Parathyroid adenoma (tissue), 2 donors: ENCODE measurements around the gene OR2AT4.

Experiments used
- H2AFZ ChIP-seq: fragments of 300-600 bp; sonication (generic); one replicate; pipeline ENCODE4 v1.7.0; 2017; ENCODE audit warnings: antibody characterized with exemption, mild to moderate bottlenecking
- H3K27ac ChIP-seq: fragments of 300-600 bp; sonication (generic); one replicate; pipeline ENCODE4 v1.7.0; 2017
- H3K27me3 ChIP-seq: fragments of 300-600 bp; sonication (generic); one replicate; pipeline ENCODE4 v1.7.0; 2017; ENCODE audit warnings: low read length; ENCODE audit not compliant: control insufficient read depth, insufficient read depth
- H3K36me3 ChIP-seq: fragments of 300-600 bp; sonication (generic); one replicate; pipeline ENCODE4 v1.7.0; 2017; ENCODE audit warnings: low read length; ENCODE audit not compliant: control insufficient read depth, insufficient read depth
- H3K4me1 ChIP-seq: fragments of 300-600 bp; sonication (generic); one replicate; pipeline ENCODE4 v1.7.0; 2017; ENCODE audit warnings: control low read depth
- H3K4me2 ChIP-seq: fragments of 300-600 bp; sonication (generic); one replicate; pipeline ENCODE4 v1.7.0; 2017; ENCODE audit warnings: low read length
- H3K4me3 ChIP-seq: fragments of 300-600 bp; sonication (generic); one replicate; pipeline ENCODE4 v1.7.0; 2017; ENCODE audit warnings: low read depth, low read length
- H3K79me2 ChIP-seq: fragments of 300-600 bp; sonication (generic); one replicate; pipeline ENCODE4 v1.7.0; 2017; ENCODE audit warnings: control low read depth
- H3K9ac ChIP-seq: fragments of 300-600 bp; sonication (generic); one replicate; pipeline ENCODE4 v1.7.0; 2017; ENCODE audit warnings: mild to moderate bottlenecking
- H3K9me3 ChIP-seq: fragments of 300-600 bp; sonication (generic); one replicate; pipeline ENCODE4 v1.7.0; 2017; ENCODE audit warnings: low read length; ENCODE audit not compliant: control insufficient read depth
- CTCF ChIP-seq: fragments of 300-600 bp; sonication (generic); IDR thresholded peaks from one replicate; pipeline ENCODE4 v1.7.0; 2017; ENCODE audit warnings: antibody characterized with exemption, mild to moderate bottlenecking
- donor health status: primary hyperparathyroidism.

Gene OR2AT4

GRCh38 chr11:75063741-75064314 is 32.8 kb downstream of the OR2AT4 start:
- no peak overlapping the region for H3K9ac ChIP-seq
- H3K79me2 ChIP-seq = no peaks in the 10 kb centered on the region
- H3K9me3 ChIP-seq = no peaks in the 10 kb centered on the region
- no peak overlapping the region for H2AFZ ChIP-seq
- H3K4me3 ChIP-seq = no peak overlapping the region
- no peak for TF ChIP-seq CTCF
- no peaks in the 10 kb centered on the region for H3K36me3 ChIP-seq
- H3K4me2 ChIP-seq = no peak overlapping the region
- H3K27ac ChIP-seq = no peak overlapping the region
- no peaks in the 10 kb centered on the region for H3K4me1 ChIP-seq
- H3K27me3 ChIP-seq = no peaks in the 10 kb centered on the region

GRCh38 chr11:75059299-75059698 is 37.4 kb downstream of the OR2AT4 start:
- Histone ChIP-seq H3K36me3 (no peaks in the 10 kb centered on the region), H3K79me2 (no peaks in the 10 kb centered on the region), H3K27ac (no peak overlapping the region), H3K4me3 (no peak overlapping the region), H3K27me3 (no peaks in the 10 kb centered on the region), H3K9me3 (no peaks in the 10 kb centered on the region), H3K9ac (no peak overlapping the region), H3K4me2 (no peak overlapping the region), H3K4me1 (no peaks in the 10 kb centered on the region), H2AFZ (no peak overlapping the region)
- no peak for TF ChIP-seq CTCF

GRCh38 chr11:75056814-75057213 is 39.9 kb downstream of the OR2AT4 start:
- TF ChIP-seq CTCF = no peak
- Histone ChIP-seq H3K79me2 (no peaks in the 10 kb centered on the region), H3K27ac (no peak overlapping the region), H3K9ac (no peak overlapping the region), H3K4me3 (no peak overlapping the region), H3K36me3 (no peaks in the 10 kb centered on the region), H2AFZ (no peak overlapping the region), H3K4me1 (no peaks in the 10 kb centered on the region), H3K27me3 (no peaks in the 10 kb centered on the region), H3K9me3 (no peaks in the 10 kb centered on the region), H3K4me2 (no peak overlapping the region)

GRCh38 chr11:75055511-75055910 is 41.2 kb downstream of the OR2AT4 start:
- H3K27me3 ChIP-seq = no peaks in the 10 kb centered on the region
- H3K9ac ChIP-seq = no peak overlapping the region
- no peak for TF ChIP-seq CTCF
- H3K4me3 ChIP-seq = no peak overlapping the region
- H3K4me2 ChIP-seq = no peak overlapping the region
- no peak overlapping the region for H3K27ac ChIP-seq
- no peaks in the 10 kb centered on the region for H3K36me3 ChIP-seq
- no peaks in the 10 kb centered on the region for H3K4me1 ChIP-seq
- H3K9me3 ChIP-seq = no peaks in the 10 kb centered on the region
- no peaks in the 10 kb centered on the region for H3K79me2 ChIP-seq
- H2AFZ ChIP-seq = no peak overlapping the region

GRCh38 chr11:75052457-75052856 is 44.2 kb downstream of the OR2AT4 start:
- no peak for TF ChIP-seq CTCF
- Histone ChIP-seq H3K4me3 (no peak overlapping the region), H3K79me2 (no peaks in the 10 kb centered on the region), H3K36me3 (no peaks in the 10 kb centered on the region), H3K27me3 (no peaks in the 10 kb centered on the region), H3K27ac (no peak overlapping the region), H3K4me1 (no peaks in the 10 kb centered on the region), H3K9me3 (no peaks in the 10 kb centered on the region), H3K9ac (no peak overlapping the region), H2AFZ (no peak overlapping the region), H3K4me2 (no peak overlapping the region)
